GM19099 (cell line): ENCODE measurements around the gene ODC1.

ENCODE experiments used
- POLR2A ChIP-seq: IDR thresholded peaks from 3 replicates; pipeline ENCODE4 v1.6.1; 2011; ENCODE audit warnings: low read depth; ENCODE audit not compliant: insufficient read length; ENCODE audit errors: extremely low read depth

Gene ODC1

GRCh38 chr2:10408649-10409579 is 39.2 kb downstream of the ODC1 start:
- TF ChIP-seq POLR2A, result no peak

- no peak for TF ChIP-seq POLR2A
Measured at GRCh38 chr2:10407841-10408648, 40.1 kb downstream of the ODC1 start.

GRCh38 chr2:10407432-10407831 is 40.7 kb downstream of the ODC1 start:
- TF ChIP-seq POLR2A, result no peak

- TF ChIP-seq POLR2A, result no peak
Measured at GRCh38 chr2:10406491-10407188, 41.5 kb downstream of the ODC1 start.

- no peak for TF ChIP-seq POLR2A
Measured at GRCh38 chr2:10406016-10406415, 42.1 kb downstream of the ODC1 start.

GRCh38 chr2:10405448-10405847 is 42.7 kb downstream of the ODC1 start:
- TF ChIP-seq POLR2A, result no peak

GRCh38 chr2:10404324-10405143 is 43.6 kb downstream of the ODC1 start:
- TF ChIP-seq POLR2A, result no peak

GRCh38 chr2:10402653-10403215 is 45.4 kb downstream of the ODC1 start:
- no peak for TF ChIP-seq POLR2A

- TF ChIP-seq POLR2A, result no peak
Measured at GRCh38 chr2:10402062-10402585, 46.0 kb downstream of the ODC1 start.

GRCh38 chr2:10400978-10401951 is 46.9 kb downstream of the ODC1 start:
- TF ChIP-seq POLR2A, result no peak

GRCh38 chr2:10400568-10400977 is 47.6 kb downstream of the ODC1 start:
- no peak for TF ChIP-seq POLR2A

GRCh38 chr2:10400002-10400401 is 48.1 kb downstream of the ODC1 start:
- no peak for TF ChIP-seq POLR2A

GRCh38 chr2:10399358-10399757 is 48.8 kb downstream of the ODC1 start:
- TF ChIP-seq POLR2A, result no peak
